Cardiac fibroblast (primary cell): ENCODE measurements around the gene PKD2L2.

Experiments used
- DNase-seq, 2 donors: peaks; one replicate each; pipeline versions ENCODE4 v3.0.0 to v3.0.0-alpha.2; 2010; ENCODE audit warnings: low read depth in 2 of 2
- H3K4me3 ChIP-seq, 2 donors: replicated peaks in 1 of 2; 1 replicate in 1 of 2; 2 replicates in 1 of 2; pipeline ENCODE4 v1.5.1; 2011; ENCODE audit warnings: low read depth in 2 of 2, low read length in 2 of 2, mild to moderate bottlenecking in 2 of 2, moderate library complexity in 1 of 2
- TF ChIP-seq, protein P1 (sequence below): IDR thresholded peaks from one replicate; pipeline ENCODE4 v1.5.1; 2011; ENCODE audit warnings: low read depth, mild to moderate bottlenecking, low read length, inconsistent platforms

The PKD2L2 gene

DNA sequence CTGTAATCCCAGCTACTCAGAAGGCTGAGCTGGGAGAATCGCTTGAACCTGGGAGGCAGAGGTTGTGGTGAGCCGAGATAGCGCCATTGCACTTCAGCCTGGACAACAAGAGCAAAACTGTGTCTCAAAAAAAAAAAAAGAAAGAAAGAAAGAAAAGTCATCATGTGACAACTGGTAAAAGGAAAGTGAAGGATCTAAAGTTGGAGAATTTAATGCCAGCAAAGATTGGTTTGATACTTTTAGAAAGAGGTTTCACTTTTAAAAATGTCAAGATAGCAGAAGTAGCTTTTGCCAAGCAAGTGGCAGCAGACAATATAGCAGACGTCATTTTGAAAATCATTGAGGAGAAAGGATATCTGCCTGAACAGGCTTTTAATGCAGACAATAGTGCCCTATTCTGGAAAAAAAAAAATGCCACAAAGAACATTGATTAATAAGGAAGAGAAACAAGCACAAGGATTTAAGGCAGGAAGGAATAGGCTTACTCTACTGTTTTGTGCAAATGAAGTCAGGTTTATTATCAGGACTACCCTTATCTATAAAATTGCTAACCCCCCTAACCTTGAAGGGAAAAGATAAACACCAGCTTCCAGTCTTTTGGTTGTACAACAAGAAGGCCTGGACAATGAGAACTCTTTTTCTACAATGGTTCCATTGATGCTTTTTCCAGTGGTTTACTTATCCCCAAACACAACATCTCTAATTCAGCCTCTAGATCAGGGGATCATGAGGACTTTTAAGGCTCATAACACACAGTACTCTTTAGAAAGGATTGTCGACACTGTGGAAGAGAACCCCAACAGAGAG lies 12.0 kb downstream of the PKD2L2 start:
- no peak overlapping the region for H3K4me3 ChIP-seq
- DNase-seq = no peak
- TF ChIP-seq, protein P1, sequence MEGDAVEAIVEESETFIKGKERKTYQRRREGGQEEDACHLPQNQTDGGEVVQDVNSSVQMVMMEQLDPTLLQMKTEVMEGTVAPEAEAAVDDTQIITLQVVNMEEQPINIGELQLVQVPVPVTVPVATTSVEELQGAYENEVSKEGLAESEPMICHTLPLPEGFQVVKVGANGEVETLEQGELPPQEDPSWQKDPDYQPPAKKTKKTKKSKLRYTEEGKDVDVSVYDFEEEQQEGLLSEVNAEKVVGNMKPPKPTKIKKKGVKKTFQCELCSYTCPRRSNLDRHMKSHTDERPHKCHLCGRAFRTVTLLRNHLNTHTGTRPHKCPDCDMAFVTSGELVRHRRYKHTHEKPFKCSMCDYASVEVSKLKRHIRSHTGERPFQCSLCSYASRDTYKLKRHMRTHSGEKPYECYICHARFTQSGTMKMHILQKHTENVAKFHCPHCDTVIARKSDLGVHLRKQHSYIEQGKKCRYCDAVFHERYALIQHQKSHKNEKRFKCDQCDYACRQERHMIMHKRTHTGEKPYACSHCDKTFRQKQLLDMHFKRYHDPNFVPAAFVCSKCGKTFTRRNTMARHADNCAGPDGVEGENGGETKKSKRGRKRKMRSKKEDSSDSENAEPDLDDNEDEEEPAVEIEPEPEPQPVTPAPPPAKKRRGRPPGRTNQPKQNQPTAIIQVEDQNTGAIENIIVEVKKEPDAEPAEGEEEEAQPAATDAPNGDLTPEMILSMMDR = no peak

- H3K4me3 ChIP-seq = no peak overlapping the region
- no peak for DNase-seq
- TF ChIP-seq, protein P1 = no peak
Measured at GRCh38 chr5:137902408-137903133, 13.3 kb downstream of the PKD2L2 start.

- TF ChIP-seq, protein P1 = no peak
- no peak for DNase-seq
- H3K4me3 ChIP-seq = no peak overlapping the region
Measured at GRCh38 chr5:137914758-137915157, 25.5 kb downstream of the PKD2L2 start.

DNA sequence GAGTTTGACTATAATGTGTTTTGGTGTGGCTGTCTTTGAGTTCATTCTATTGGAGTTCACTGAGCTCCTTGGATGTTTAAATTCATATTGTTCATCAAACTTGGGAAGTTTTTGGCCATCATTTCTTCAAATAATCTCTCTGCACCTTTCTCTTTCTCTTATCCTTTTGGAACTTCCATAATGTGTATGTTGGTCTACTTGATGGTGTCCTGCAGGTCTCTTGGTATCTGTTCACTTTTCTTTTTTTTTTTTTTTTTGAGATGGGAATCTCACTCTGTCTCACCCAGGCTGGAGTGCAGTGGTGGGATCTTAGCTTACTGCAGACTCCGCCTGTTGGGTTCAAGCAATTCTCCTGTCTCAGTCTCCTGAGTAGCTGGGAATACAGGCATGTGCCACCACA lies 27.7 kb downstream of the PKD2L2 start:
- no peak for DNase-seq
- TF ChIP-seq, protein P1 = no peak
- H3K4me3 ChIP-seq = no peak overlapping the region

DNA sequence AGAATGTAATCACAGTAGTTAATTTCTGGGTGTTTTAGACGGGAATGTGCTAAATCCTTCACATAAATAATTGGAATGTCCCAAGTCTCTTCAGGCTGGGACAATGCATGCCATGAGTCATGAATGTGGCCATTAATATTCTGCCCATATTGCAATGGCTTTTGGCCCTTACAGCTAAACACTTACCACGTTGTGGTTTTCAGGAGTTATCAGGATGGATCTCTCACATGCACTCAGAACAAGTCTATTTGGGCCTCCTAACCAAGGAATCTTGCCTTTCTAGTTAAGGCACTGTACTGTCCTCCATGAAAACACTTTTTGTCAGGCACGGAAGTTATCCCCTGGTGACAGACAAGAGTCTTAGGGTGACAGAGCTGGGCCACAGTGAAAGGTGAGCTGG lies 32.7 kb downstream of the PKD2L2 start:
- TF ChIP-seq, protein P1 = no peak
- DNase-seq = peak; percentile 24 to 31

GRCh38 chr5:137923856-137924255 lies 34.6 kb downstream of the PKD2L2 start:
- DNase-seq = peak in 1 of 2 donors; percentile 40
- H3K4me3 ChIP-seq = no peak overlapping the region
- TF ChIP-seq, protein P1 = no peak

More for the DNA sequence above, 32.7 kb downstream of the PKD2L2 start:
- H3K4me3 ChIP-seq = no peak overlapping the region
